GM23338 (cell line): ENCODE measurements around the gene MLLT10. TPM values are rescaled to one million over a fixed set of nuclear protein-coding genes. Genes with fewer than 3 reads are reported as not detected.
A peak's percentile ranks its signal among the peaks of the same experiment; 100 is the strongest.

Experiments used
- ATAC-seq: fragments of 200-7000 bp; cut with Tn5 transposase; 3 replicates; pipeline ENCODE4 v1.9.1; 2020
- DNase-seq: peaks from one replicate; pipeline ENCODE4 v3.0.0-alpha.2; 2015; ENCODE audit warnings: low spot score
- H2AFZ ChIP-seq: fragments of 200-600 bp; sonication (generic); 2 replicates; pipeline ENCODE4 v1.8.0; 2016; ENCODE audit warnings: antibody characterized with exemption, mild to moderate bottlenecking, moderate library complexity
- H3F3A ChIP-seq: fragments of 200-600 bp; sonication (generic); replicated peaks from 2 replicates; pipeline ENCODE4 v1.8.0; 2017; ENCODE audit warnings: antibody characterized with exemption, mixed run types, low read depth
- H3K27ac ChIP-seq: fragments of 200-600 bp; sonication (generic); 2 replicates; pipeline ENCODE4 v1.6.1; 2016; ENCODE audit warnings: low read depth
- H3K27me3 ChIP-seq: fragments of 200-600 bp; sonication (generic); 2 replicates; pipeline ENCODE4 v1.8.0; 2016; ENCODE audit warnings: mild to moderate bottlenecking, mixed run types, moderate library complexity; ENCODE audit not compliant: insufficient read depth
- H3K36me3 ChIP-seq: fragments of 200-600 bp; sonication (generic); 2 replicates; pipeline ENCODE4 v1.8.0; 2016; ENCODE audit warnings: mild to moderate bottlenecking; ENCODE audit not compliant: insufficient read depth
- H3K4me1 ChIP-seq: fragments of 200-600 bp; sonication (generic); 2 replicates; pipeline ENCODE4 v1.8.0; 2016; ENCODE audit warnings: mild to moderate bottlenecking, moderate library complexity; ENCODE audit not compliant: insufficient read depth
- H3K4me2 ChIP-seq: fragments of 200-600 bp; sonication (generic); 2 replicates; pipeline ENCODE4 v1.7.1; 2017; ENCODE audit warnings: mixed run types
- H3K4me3 ChIP-seq: fragments of 200-600 bp; sonication (generic); 2 replicates; pipeline ENCODE4 v1.6.1; 2016; ENCODE audit warnings: mixed run types
- H3K79me2 ChIP-seq: fragments of 200-600 bp; sonication (generic); replicated peaks from 2 replicates; pipeline ENCODE4 v1.8.0; 2017; ENCODE audit warnings: mild to moderate bottlenecking; ENCODE audit not compliant: insufficient read depth
- H3K9me2 ChIP-seq: fragments of 200-600 bp; sonication (generic); 2 replicates; pipeline ENCODE4 v1.8.0; 2017; ENCODE audit not compliant: insufficient read depth
- H4K20me1 ChIP-seq: fragments of 200-600 bp; sonication (generic); replicated peaks from 2 replicates; pipeline ENCODE4 v1.8.0; 2017; ENCODE audit warnings: mild to moderate bottlenecking; ENCODE audit not compliant: insufficient read depth
- H3K27ac Mint-ChIP-seq: 2 replicates; pipeline ENCODE4 v1.8.0; 2020; ENCODE audit warnings: inconsistent platforms, mild to moderate bottlenecking, moderate library complexity, mixed read lengths
- H3K27me3 Mint-ChIP-seq: 3 replicates; pipeline ENCODE4 v1.8.0; 2022; ENCODE audit warnings: low read depth, mild to moderate bottlenecking, moderate library complexity, mixed read lengths, inconsistent platforms; ENCODE audit not compliant: insufficient read depth, poor library complexity
- H3K36me3 Mint-ChIP-seq: 3 replicates; pipeline ENCODE4 v1.8.0; 2021; ENCODE audit warnings: low read depth, mild to moderate bottlenecking, inconsistent platforms, moderate library complexity, mixed read lengths
- H3K4me1 Mint-ChIP-seq: 3 replicates; pipeline ENCODE4 v1.8.0; 2020; ENCODE audit warnings: mild to moderate bottlenecking, inconsistent platforms, mixed read lengths
- H3K4me3 Mint-ChIP-seq: 3 replicates; pipeline ENCODE4 v1.8.0; 2021; ENCODE audit warnings: moderate library complexity, mild to moderate bottlenecking, inconsistent platforms, mixed read lengths
- H3K9me3 Mint-ChIP-seq: 3 replicates; pipeline ENCODE4 v1.8.0; 2020; ENCODE audit warnings: moderate library complexity, mild to moderate bottlenecking, inconsistent platforms, mixed read lengths
- CREB1 ChIP-seq: fragments of 250-450 bp; sonication (Bioruptor Pico); IDR thresholded peaks from 2 replicates; pipeline ENCODE4 v1.5.0; 2020; ENCODE audit warnings: low read depth, mild to moderate bottlenecking, moderate library complexity
- EZH2 ChIP-seq: fragments of 200-600 bp; sonication (generic); IDR thresholded peaks from one replicate; pipeline ENCODE4 v1.8.0; 2017; ENCODE audit warnings: antibody characterized with exemption, mild to moderate bottlenecking, low read depth; ENCODE audit not compliant: unreplicated experiment
- POLR2AphosphoS5 ChIP-seq: IDR thresholded peaks from 2 replicates; pipeline ENCODE4 v1.6.1; 2016; ENCODE audit warnings: antibody characterized with exemption, low read depth
- ZNF114 ChIP-seq: fragments of 250-450 bp; sonication (Bioruptor Pico); IDR thresholded peaks from 2 replicates; pipeline ENCODE4 v1.5.0; 2020; ENCODE audit warnings: mild to moderate bottlenecking, moderate library complexity
- polyA plus RNA-seq: library from polyadenylated mRNA; unstranded; fragments of >200 nt; fragmentation: Nextera tagmentation; extraction: Ambion mirVana; gene quantifications from 2 replicates; pipeline ENCODE4 v1.2.1, GENCODE V29; 2016
- total RNA-seq: library from RNA; depleted of rRNA; stranded (reverse); fragments of >200 nt; shearing (Covaris generic); gene quantifications from 2 replicates; pipeline ENCODE4 v1.2.3, GENCODE V29; 2014

The MLLT10 gene
- total and polyA plus RNA-seq, 2 experiments from 2014 or later: 28.8 to 55.4 TPM

DNA sequence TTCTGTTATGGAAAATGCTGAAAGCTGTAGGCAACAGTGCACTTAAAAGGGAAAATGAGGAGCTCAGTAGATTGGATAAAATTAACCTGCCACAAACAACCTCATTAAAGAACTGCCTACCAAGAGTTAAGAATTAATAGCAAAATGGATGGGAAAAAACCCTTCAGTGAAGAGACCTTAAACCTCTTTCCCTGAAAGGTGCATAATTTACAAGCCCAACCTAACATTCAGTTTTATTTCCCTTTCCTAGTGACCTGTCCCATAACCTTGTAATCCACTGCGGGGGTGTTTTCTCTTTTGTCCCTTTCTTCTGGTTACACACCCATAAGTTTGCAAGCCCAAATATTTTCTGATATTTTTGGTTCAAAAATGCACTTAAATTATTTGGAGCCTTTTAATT is 30.5 kb upstream of the MLLT10 start:
- no peak for TF ChIP-seq POLR2AphosphoS5
- Histone ChIP-seq H3K36me3 (no peaks in the 10 kb centered on the region), H3K79me2 (no peaks in the 10 kb centered on the region), H3K4me1 (peaks cover 87% of the 10 kb centered on the region), H3K4me2 (peak overlapping the region; percentile 36; the same call in 1 of the 2 replicates), H3F3A (peaks cover 14% of the 10 kb centered on the region; the same call in 1 of the 2 replicates), H3K27me3 (peaks cover 96% of the 10 kb centered on the region), H2AFZ (no peak overlapping the region), H3K4me3 (no peak overlapping the region), H3K9me2 (no peaks in the 10 kb centered on the region), H3K27ac (no peak overlapping the region), H4K20me1 (no peaks in the 10 kb centered on the region)
- no peaks in the 10 kb centered on the region for H3K36me3 Mint-ChIP-seq
- ATAC-seq: no peak
- no peak for DNase-seq
- H3K9me3 Mint-ChIP-seq: no peaks in the 10 kb centered on the region
- peaks cover 85% of the 10 kb centered on the region for H3K4me1 Mint-ChIP-seq
- H3K4me3 Mint-ChIP-seq: no peak overlapping the region; the same call in 2 of the 3 replicates
- H3K27ac Mint-ChIP-seq: no peak overlapping the region
- peaks cover 45% of the 10 kb centered on the region for H3K27me3 Mint-ChIP-seq

DNA sequence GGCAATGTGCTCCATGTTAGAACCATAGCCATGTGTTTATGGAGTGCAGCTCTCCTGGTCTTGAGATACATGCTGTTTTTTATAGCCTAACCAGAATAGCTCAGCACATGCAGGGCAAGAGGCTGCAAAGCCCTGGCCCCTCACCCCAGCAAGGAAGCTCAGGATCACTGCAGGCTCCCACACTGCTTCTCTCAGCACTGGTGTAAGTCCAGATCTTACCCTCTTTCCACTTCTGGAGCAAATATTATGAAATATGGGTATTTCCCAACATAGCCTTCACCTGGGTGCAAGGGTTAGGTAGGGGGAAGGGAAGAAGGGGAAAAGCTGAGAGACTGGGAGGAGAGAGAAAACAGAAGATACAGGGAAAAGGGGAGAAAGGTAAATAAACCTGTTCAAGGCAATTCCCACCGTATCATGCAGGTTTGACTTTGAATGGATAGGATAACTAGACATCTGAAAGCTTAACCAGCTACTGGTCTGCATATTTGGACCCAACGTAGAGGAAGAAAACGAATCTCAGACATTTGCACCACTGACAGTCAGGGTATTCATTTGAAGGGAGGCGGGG is 28.2 kb upstream of the MLLT10 start:
- no peak for ATAC-seq
- H3K27ac ChIP-seq: no peak overlapping the region
- no peaks in the 10 kb centered on the region for H3K79me2 ChIP-seq
- H3K4me3 ChIP-seq: peak overlapping the region; percentile 64
- H3K4me1 Mint-ChIP-seq: peaks cover 78% of the 10 kb centered on the region
- peaks cover 37% of the 10 kb centered on the region for H3K27me3 Mint-ChIP-seq
- no peaks in the 10 kb centered on the region for H3K36me3 Mint-ChIP-seq
- H4K20me1 ChIP-seq: no peaks in the 10 kb centered on the region
- H3K36me3 ChIP-seq: no peaks in the 10 kb centered on the region
- no peaks in the 10 kb centered on the region for H3K9me3 Mint-ChIP-seq
- peaks cover 10% of the 10 kb centered on the region; the same call in 1 of the 2 replicates for H3F3A ChIP-seq
- peaks cover 78% of the 10 kb centered on the region for H3K27me3 ChIP-seq
- H3K4me3 Mint-ChIP-seq: peak overlapping the region; percentile 78; the same call in 2 of the 3 replicates
- H3K4me2 ChIP-seq: peak overlapping the region; percentile 85
- TF ChIP-seq CREB1 (CRISPR knock-in tag) (no peak), ZNF114 (no peak), EZH2 (peak; percentile 9)
- H3K9me2 ChIP-seq: no peaks in the 10 kb centered on the region
- DNase-seq: no peak
- no peak overlapping the region for H2AFZ ChIP-seq
- H3K4me1 ChIP-seq: peaks cover 75% of the 10 kb centered on the region
- no peak overlapping the region for H3K27ac Mint-ChIP-seq

DNA sequence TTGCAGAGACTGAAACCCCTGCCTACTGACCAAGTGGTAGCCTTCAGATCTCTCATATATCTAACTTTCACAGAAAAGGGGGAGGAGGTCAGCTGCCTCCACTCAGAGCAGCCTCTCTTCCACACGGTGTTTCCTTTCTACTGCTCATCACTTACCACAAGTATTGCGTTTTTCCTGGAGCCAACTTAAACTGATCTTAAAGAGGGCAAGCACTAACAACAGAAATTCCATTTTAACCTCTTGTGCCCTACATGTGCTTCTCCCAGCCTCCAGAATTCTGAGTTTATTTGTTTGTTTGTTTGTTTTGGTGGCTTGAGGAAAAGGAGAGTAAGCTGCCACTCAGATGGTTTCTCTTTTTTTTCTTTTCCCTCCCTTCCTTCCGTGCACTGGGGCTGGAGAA is 27.7 kb upstream of the MLLT10 start:
- H3K79me2 ChIP-seq: no peaks in the 10 kb centered on the region
- no peak overlapping the region for H2AFZ ChIP-seq
- Mint-ChIP-seq H3K27me3 (peaks cover 32% of the 10 kb centered on the region), H3K4me3 (peak overlapping the region; percentile 78), H3K4me1 (peaks cover 78% of the 10 kb centered on the region), H3K9me3 (no peaks in the 10 kb centered on the region), H3K27ac (no peak overlapping the region), H3K36me3 (no peaks in the 10 kb centered on the region)
- no peaks in the 10 kb centered on the region for H3K36me3 ChIP-seq
- peaks cover 10% of the 10 kb centered on the region; the same call in 1 of the 2 replicates for H3F3A ChIP-seq
- TF ChIP-seq CREB1 (CRISPR knock-in tag): no peak
- no peak for TF ChIP-seq POLR2AphosphoS5
- peaks cover 75% of the 10 kb centered on the region for H3K4me1 ChIP-seq
- peak overlapping the region; percentile 64 for H3K4me3 ChIP-seq
- peak overlapping the region; percentile 85 for H3K4me2 ChIP-seq
- no peaks in the 10 kb centered on the region for H3K9me2 ChIP-seq
- peaks cover 72% of the 10 kb centered on the region for H3K27me3 ChIP-seq
- no peak for DNase-seq
- no peaks in the 10 kb centered on the region for H4K20me1 ChIP-seq
- no peak overlapping the region for H3K27ac ChIP-seq
- no peak for ATAC-seq

DNA sequence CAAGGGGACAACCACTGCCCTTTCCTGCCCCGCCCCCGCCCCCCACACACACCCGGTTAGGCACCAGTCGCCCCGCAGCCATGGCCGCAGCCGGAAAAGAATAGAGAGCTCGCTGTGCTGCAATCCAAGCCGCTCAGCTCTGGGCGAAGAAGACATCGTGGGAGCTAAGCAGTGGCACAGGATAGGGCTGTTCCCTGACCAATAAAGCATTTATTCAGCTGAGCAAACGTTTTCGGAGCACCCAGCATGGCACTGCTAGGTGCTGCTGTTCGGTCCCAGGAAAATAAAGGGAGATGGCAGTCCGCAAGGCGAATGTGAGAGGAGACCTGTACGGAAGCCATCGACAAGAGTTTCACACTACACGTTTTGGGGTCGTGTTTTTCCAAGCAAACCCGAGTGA is 26.9 kb upstream of the MLLT10 start:
- Histone ChIP-seq H3K4me3 (peak overlapping the region; percentile 64), H3K79me2 (no peaks in the 10 kb centered on the region), H3K4me2 (peak overlapping the region; percentile 85), H3K36me3 (no peaks in the 10 kb centered on the region), H4K20me1 (no peaks in the 10 kb centered on the region), H3K9me2 (no peaks in the 10 kb centered on the region), H3F3A (peaks cover 5% of the 10 kb centered on the region; the same call in 1 of the 2 replicates), H2AFZ (no peak overlapping the region), H3K27me3 (peaks cover 64% of the 10 kb centered on the region), H3K4me1 (peaks cover 75% of the 10 kb centered on the region), H3K27ac (no peak overlapping the region)
- H3K27me3 Mint-ChIP-seq: peaks cover 31% of the 10 kb centered on the region
- H3K9me3 Mint-ChIP-seq: no peaks in the 10 kb centered on the region
- H3K36me3 Mint-ChIP-seq: no peaks in the 10 kb centered on the region
- TF ChIP-seq POLR2AphosphoS5 (0 out of 2 replicates have a peak, but pooled peaks have one; percentile 15), CREB1 (CRISPR knock-in tag) (no peak)
- no peak overlapping the region for H3K27ac Mint-ChIP-seq
- DNase-seq (no peak), ATAC-seq (peak; percentile 4)
- peak overlapping the region; percentile 78 for H3K4me3 Mint-ChIP-seq
- peaks cover 77% of the 10 kb centered on the region for H3K4me1 Mint-ChIP-seq
